Suprapubic skin (tissue), 4 donors: ENCODE measurements around the gene CEP83.

Experiments
- EP300 ChIP-seq: sonication (generic); formaldehyde crosslinking; IDR thresholded peaks from one replicate; pipeline ENCODE4 v1.6.1; 2017; ENCODE audit warnings: antibody characterized with exemption
- POLR2A ChIP-seq, 2 donors: fragments of 450-650 bp; IDR thresholded peaks; one replicate each; pipeline ENCODE4 v1.6.1; 2017; ENCODE audit warnings: antibody characterized with exemption in 2 of 2, mild to moderate bottlenecking in 2 of 2, moderate library complexity in 2 of 2
- POLR2AphosphoS5 ChIP-seq, 3 donors: sonication (generic); formaldehyde crosslinking; IDR thresholded peaks; one replicate each; pipeline ENCODE4 v1.6.1; 2017; ENCODE audit warnings: antibody characterized with exemption in 3 of 3
- TF ChIP-seq, protein P1 (sequence below), 2 donors: fragments of 200-600 bp in 1 of 2; fragments of 450-650 bp in 1 of 2; sonication (generic) in 1 of 2; IDR thresholded peaks; one replicate each; pipeline ENCODE4 v1.5.1; 2016 to 2019; ENCODE audit warnings: antibody characterized with exemption in 2 of 2, mild to moderate bottlenecking in 1 of 2, moderate library complexity in 1 of 2

DNA sequence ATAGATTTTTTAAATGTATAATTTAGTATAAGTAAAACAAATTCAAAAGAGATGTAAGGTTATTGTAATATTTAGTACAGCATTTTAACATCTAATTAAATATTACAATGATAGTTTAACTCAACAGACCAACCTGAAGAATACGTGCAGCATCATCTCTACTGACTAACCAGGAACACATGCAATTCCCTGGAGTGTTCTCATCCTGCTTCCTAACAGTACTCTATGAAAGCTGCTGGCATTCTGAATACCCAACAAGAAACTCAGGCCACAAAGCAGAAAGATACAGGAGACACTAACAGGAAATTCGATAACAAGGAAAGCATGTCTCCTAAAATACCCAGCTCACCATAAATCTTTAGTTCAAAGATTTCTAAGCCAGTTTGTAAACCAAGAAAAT lies 58.3 kb downstream of the CEP83 start:
- TF ChIP-seq POLR2A (IDR thresholded peaks at IDR 0.05) (no peak), POLR2AphosphoS5 (IDR thresholded peaks at IDR 0.05) (no peak), EP300 (no peak)
- TF ChIP-seq, protein P1, sequence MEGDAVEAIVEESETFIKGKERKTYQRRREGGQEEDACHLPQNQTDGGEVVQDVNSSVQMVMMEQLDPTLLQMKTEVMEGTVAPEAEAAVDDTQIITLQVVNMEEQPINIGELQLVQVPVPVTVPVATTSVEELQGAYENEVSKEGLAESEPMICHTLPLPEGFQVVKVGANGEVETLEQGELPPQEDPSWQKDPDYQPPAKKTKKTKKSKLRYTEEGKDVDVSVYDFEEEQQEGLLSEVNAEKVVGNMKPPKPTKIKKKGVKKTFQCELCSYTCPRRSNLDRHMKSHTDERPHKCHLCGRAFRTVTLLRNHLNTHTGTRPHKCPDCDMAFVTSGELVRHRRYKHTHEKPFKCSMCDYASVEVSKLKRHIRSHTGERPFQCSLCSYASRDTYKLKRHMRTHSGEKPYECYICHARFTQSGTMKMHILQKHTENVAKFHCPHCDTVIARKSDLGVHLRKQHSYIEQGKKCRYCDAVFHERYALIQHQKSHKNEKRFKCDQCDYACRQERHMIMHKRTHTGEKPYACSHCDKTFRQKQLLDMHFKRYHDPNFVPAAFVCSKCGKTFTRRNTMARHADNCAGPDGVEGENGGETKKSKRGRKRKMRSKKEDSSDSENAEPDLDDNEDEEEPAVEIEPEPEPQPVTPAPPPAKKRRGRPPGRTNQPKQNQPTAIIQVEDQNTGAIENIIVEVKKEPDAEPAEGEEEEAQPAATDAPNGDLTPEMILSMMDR (IDR thresholded peaks at IDR 0.05) = no peak
